HEK293 (cell line): ENCODE measurements around the gene UVSSA.

Source experiments
- CTCF ChIA-PET: fragments of 350-600 bp; formaldehyde crosslinking; extraction: SDS; loops from one replicate; lab custom pipeline; 2021; ENCODE audit warnings: antibody characterized with exemption; lab: Yijun Ruan, JAX
- POLR2A ChIA-PET: fragments of 300-600 bp; formaldehyde crosslinking; extraction: SDS; loops from one replicate; lab custom pipeline; 2020; ENCODE audit warnings: antibody characterized with exemption, inconsistent platforms; lab: Yijun Ruan, JAX
- H3K27ac ChIP-seq: fragments of 200-500 bp; sonication (Bioruptor generic); 2 replicates; pipeline ENCODE4 v1.5.1; 2014; ENCODE audit warnings: low read depth, low read length, control low read depth, inconsistent platforms; ENCODE audit errors: extremely low read depth
- H3K36me3 ChIP-seq, 2 experiments: fragments of 200-500 bp in 1 of 2; sonication (Bioruptor generic) in 1 of 2; 1 replicate in 1 of 2; 2 replicates in 1 of 2; pipeline ENCODE4 v1.5.1; 2014 to 2017; ENCODE audit warnings: inconsistent platforms in 2 of 2, low read length in 2 of 2; ENCODE audit not compliant: control insufficient read depth in 2 of 2, insufficient read depth in 1 of 2
- H3K4me1 ChIP-seq: fragments of 200-500 bp; sonication (Bioruptor generic); 2 replicates; pipeline ENCODE4 v1.5.1; 2014; ENCODE audit warnings: mild to moderate bottlenecking, low read length, inconsistent platforms; ENCODE audit not compliant: control insufficient read depth, insufficient read depth
- H3K4me3 ChIP-seq: 2 replicates; pipeline ENCODE4 v1.5.1; 2011; ENCODE audit warnings: low read depth, mild to moderate bottlenecking, control low read depth, low read length, moderate library complexity
- H3K9me3 ChIP-seq: fragments of 200-500 bp; sonication (Bioruptor generic); 2 replicates; pipeline ENCODE4 v1.5.1; 2014; ENCODE audit warnings: low read depth, low read length, inconsistent platforms; ENCODE audit not compliant: control insufficient read depth, insufficient read depth
- ATF2 ChIP-seq: fragments of 450-650 bp; formaldehyde crosslinking; IDR thresholded peaks from 2 replicates; pipeline ENCODE4 v1.5.1; 2016; ENCODE audit warnings: missing biosample characterization, missing genetic modification characterization, low read depth
- HIC1 ChIP-seq: fragments of 450-650 bp; formaldehyde crosslinking; IDR thresholded peaks from 2 replicates; pipeline ENCODE4 v1.5.1; 2016; ENCODE audit warnings: missing biosample characterization, missing genetic modification characterization
- IKZF3 ChIP-seq: fragments of 450-650 bp; IDR thresholded peaks from 2 replicates; pipeline ENCODE4 v1.5.0; 2018; ENCODE audit warnings: missing biosample characterization, mild to moderate bottlenecking, missing genetic modification characterization, moderate library complexity
- KLF7 ChIP-seq: fragments of 450-650 bp; formaldehyde crosslinking; IDR thresholded peaks from 2 replicates; pipeline ENCODE4 v1.5.1; 2016; ENCODE audit warnings: missing biosample characterization, missing genetic modification characterization, borderline replicate concordance
- OSR2 ChIP-seq: fragments of 450-650 bp; formaldehyde crosslinking; IDR thresholded peaks from 2 replicates; pipeline ENCODE4 v1.5.1; 2016; ENCODE audit warnings: missing biosample characterization, missing genetic modification characterization
- OVOL3 ChIP-seq: fragments of 450-650 bp; formaldehyde crosslinking; IDR thresholded peaks from 2 replicates; pipeline ENCODE4 v1.5.1; 2016; ENCODE audit warnings: missing biosample characterization, missing genetic modification characterization
- ZBTB1 ChIP-seq: fragments of 450-650 bp; formaldehyde crosslinking; IDR thresholded peaks from 2 replicates; pipeline ENCODE4 v1.5.1; 2016; ENCODE audit warnings: missing biosample characterization, missing genetic modification characterization
- ZBTB10 ChIP-seq: fragments of 450-650 bp; formaldehyde crosslinking; IDR thresholded peaks from 2 replicates; pipeline ENCODE4 v1.5.1; 2016; ENCODE audit warnings: missing biosample characterization, missing genetic modification characterization
- ZBTB11 ChIP-seq: fragments of 450-650 bp; formaldehyde crosslinking; conservative IDR thresholded peaks from 2 replicates; pipeline ENCODE4 v1.5.1; 2016; ENCODE audit warnings: low read depth, missing biosample characterization, missing genetic modification characterization
- ZNF133 ChIP-seq: fragments of 450-650 bp; formaldehyde crosslinking; IDR thresholded peaks from 2 replicates; pipeline ENCODE4 v1.5.1; 2016; ENCODE audit warnings: missing biosample characterization, missing genetic modification characterization
- ZNF148 ChIP-seq: fragments of 450-650 bp; formaldehyde crosslinking; IDR thresholded peaks from 2 replicates; pipeline ENCODE4 v1.5.0; 2017; ENCODE audit warnings: missing biosample characterization, missing genetic modification characterization, borderline replicate concordance
- ZNF2 ChIP-seq: fragments of 450-650 bp; formaldehyde crosslinking; IDR thresholded peaks from 2 replicates; pipeline ENCODE4 v1.5.1; 2016; ENCODE audit warnings: missing biosample characterization, missing genetic modification characterization
- ZNF26 ChIP-seq: fragments of 450-650 bp; formaldehyde crosslinking; IDR thresholded peaks from 2 replicates; pipeline ENCODE4 v1.5.1; 2016; ENCODE audit warnings: missing biosample characterization, missing genetic modification characterization
- ZNF266 ChIP-seq: fragments of 450-650 bp; formaldehyde crosslinking; IDR thresholded peaks from 2 replicates; pipeline ENCODE4 v1.5.1; 2016; ENCODE audit warnings: missing biosample characterization, missing genetic modification characterization, low read depth
- ZNF274 ChIP-seq, 2 experiments: fragments of 200-500 bp in 1 of 2; fragments of 450-650 bp in 1 of 2; sonication (Bioruptor generic) in 1 of 2; formaldehyde crosslinking in 1 of 2; IDR thresholded peaks; 2 replicates each; pipeline versions ENCODE4 v1.5.1 to v1.6.1; 2014 to 2016; ENCODE audit warnings: borderline replicate concordance in 1 of 2, inconsistent platforms in 1 of 2, low read length in 1 of 2, missing biosample characterization in 1 of 2, missing genetic modification characterization in 1 of 2
- ZNF37A ChIP-seq: fragments of 450-650 bp; IDR thresholded peaks from 2 replicates; pipeline ENCODE4 v1.5.1; 2018; ENCODE audit warnings: missing biosample characterization, missing genetic modification characterization
- ZNF488 ChIP-seq: fragments of 450-650 bp; formaldehyde crosslinking; IDR thresholded peaks from 2 replicates; pipeline ENCODE4 v1.5.1; 2016; ENCODE audit warnings: missing biosample characterization, missing genetic modification characterization
- ZNF664 ChIP-seq: fragments of 450-650 bp; formaldehyde crosslinking; IDR thresholded peaks from 2 replicates; pipeline ENCODE4 v1.5.1; 2016; ENCODE audit warnings: missing biosample characterization, missing genetic modification characterization

The UVSSA gene

GRCh38 chr4:1404573-1405253 lies 57.7 kb downstream of the UVSSA start:
- no peak overlapping the region for H3K27ac ChIP-seq
- no peak for TF ChIP-seq ZNF148 (tag by site-specific recombination)
- no peak for TF ChIP-seq ATF2 (tag by site-specific recombination)
- ChIA-PET POLR2A (no interaction called here), CTCF (no interaction called here)
- no peaks in the 10 kb centered on the region for H3K9me3 ChIP-seq
- H3K4me3 ChIP-seq, result no peak overlapping the region
- no peaks in the 10 kb centered on the region for H3K4me1 ChIP-seq
- H3K36me3 ChIP-seq, result no peaks in the 10 kb centered on the region

- no peaks in the 10 kb centered on the region for H3K36me3 ChIP-seq
- H3K27ac ChIP-seq, result no peak overlapping the region
- H3K4me3 ChIP-seq, result no peak overlapping the region
- H3K9me3 ChIP-seq, result no peaks in the 10 kb centered on the region
- ChIA-PET POLR2A (no interaction called here), CTCF (no interaction called here)
- no peaks in the 10 kb centered on the region for H3K4me1 ChIP-seq
- TF ChIP-seq ZNF26 (tag by site-specific recombination), result no peak
- TF ChIP-seq ZNF2 (tag by site-specific recombination), result no peak
- TF ChIP-seq ZBTB11, result no peak
- no peak for TF ChIP-seq OVOL3
- TF ChIP-seq HIC1 (tag by site-specific recombination), result no peak
- TF ChIP-seq ZNF488 (tag by site-specific recombination), result no peak
- no peak for TF ChIP-seq IKZF3 (tag by site-specific recombination)
- TF ChIP-seq ZNF274 (IDR thresholded peaks at IDR 0.05; ENCODE audit: low read length), result no peak
- no peak for TF ChIP-seq ZNF274 (tag by site-specific recombination; IDR thresholded peaks at IDR 0.05; ENCODE audit: borderline replicate concordance)
- no peak for TF ChIP-seq ZBTB1 (tag by site-specific recombination)
- TF ChIP-seq ZNF266, result no peak
- TF ChIP-seq KLF7 (tag by site-specific recombination), result no peak
- no peak for TF ChIP-seq OSR2 (tag by site-specific recombination)
- no peak for TF ChIP-seq ZBTB10
- TF ChIP-seq ZNF37A (tag by site-specific recombination), result no peak
- no peak for TF ChIP-seq ZNF664
- no peak for TF ChIP-seq ZNF133 (tag by site-specific recombination)
Measured at GRCh38 chr4:1405254-1405635, 58.2 kb downstream of the UVSSA start.
